Kidney epithelial cell (primary cell): Measurements from ENCODE around the gene FZD4. TPM values are rescaled to one million over a fixed set of nuclear protein-coding genes. Genes with fewer than 3 reads are reported as not detected.

Source experiments
- DNase-seq: peaks from one replicate; pipeline ENCODE4 v3.0.0-alpha.2; 2010; ENCODE audit warnings: low read depth
- H3K27me3 ChIP-seq: 2 replicates; pipeline ENCODE4 v1.6.0; 2011; ENCODE audit warnings: low read length; ENCODE audit not compliant: control insufficient read depth, insufficient read depth
- H3K36me3 ChIP-seq: 2 replicates; pipeline ENCODE4 v1.5.1; 2011; ENCODE audit warnings: low read length; ENCODE audit not compliant: control insufficient read depth, insufficient read depth
- H3K4me3 ChIP-seq: 2 replicates; pipeline ENCODE4 v1.5.1; 2011; ENCODE audit warnings: low read depth, mild to moderate bottlenecking, control low read depth, low read length
- CTCF ChIP-seq: IDR thresholded peaks from 2 replicates; pipeline ENCODE4 v1.5.1; 2011; ENCODE audit warnings: mild to moderate bottlenecking, moderate library complexity, low read length, control low read depth, inconsistent platforms; ENCODE audit not compliant: insufficient read depth, poor library complexity, severe bottlenecking
- total RNA-seq: library from RNA; depleted of rRNA; stranded (reverse); fragments of >200 nt; gene quantifications from 2 replicates; pipeline ENCODE4 v1.2.3, GENCODE V29; 2015

Gene FZD4
- total RNA-seq, 1 donor from 2014 or later: 7.5 TPM

GRCh38 chr11:86957976-86958646 lies 2.9 kb upstream of the FZD4 start:
- no peak for TF ChIP-seq CTCF
- no peak overlapping the region for H3K4me3 ChIP-seq
- H3K27me3 ChIP-seq: no peaks in the 10 kb centered on the region
- no peaks in the 10 kb centered on the region for H3K36me3 ChIP-seq
- DNase-seq: no peak

DNA sequence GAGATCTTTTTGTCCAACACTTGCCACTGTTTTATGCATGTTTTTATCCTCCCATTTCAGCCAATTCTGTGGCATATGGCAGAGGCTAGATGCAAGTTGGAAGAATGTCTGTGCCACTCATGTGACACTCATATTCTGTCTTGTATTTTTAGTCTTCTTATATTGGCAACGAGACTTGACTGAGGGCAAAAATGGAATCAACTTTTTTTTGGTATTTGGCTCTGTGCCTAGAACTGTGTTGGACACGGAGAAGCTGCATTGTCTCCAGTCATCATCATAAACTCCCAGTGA lies 1.7 kb upstream of the FZD4 start:
- no peak for DNase-seq
- H3K27me3 ChIP-seq: no peaks in the 10 kb centered on the region
- peaks cover 2% of the 10 kb centered on the region for H3K36me3 ChIP-seq
- no peak for TF ChIP-seq CTCF
- no peak overlapping the region for H3K4me3 ChIP-seq

GRCh38 chr11:86955111-86955360 lies 159 bp downstream of the FZD4 start:
- no peaks in the 10 kb centered on the region for H3K27me3 ChIP-seq
- peak overlapping the region; percentile 65 for H3K4me3 ChIP-seq
- peaks cover 2% of the 10 kb centered on the region for H3K36me3 ChIP-seq
- no peak for DNase-seq
- TF ChIP-seq CTCF: no peak

- TF ChIP-seq CTCF: no peak
- DNase-seq: no peak
- H3K27me3 ChIP-seq: no peaks in the 10 kb centered on the region
- H3K4me3 ChIP-seq: peak overlapping the region; percentile 65
- H3K36me3 ChIP-seq: peaks cover 2% of the 10 kb centered on the region
These were observed 705 bp downstream of the FZD4 start for GRCh38 chr11:86954269-86955110.

DNA sequence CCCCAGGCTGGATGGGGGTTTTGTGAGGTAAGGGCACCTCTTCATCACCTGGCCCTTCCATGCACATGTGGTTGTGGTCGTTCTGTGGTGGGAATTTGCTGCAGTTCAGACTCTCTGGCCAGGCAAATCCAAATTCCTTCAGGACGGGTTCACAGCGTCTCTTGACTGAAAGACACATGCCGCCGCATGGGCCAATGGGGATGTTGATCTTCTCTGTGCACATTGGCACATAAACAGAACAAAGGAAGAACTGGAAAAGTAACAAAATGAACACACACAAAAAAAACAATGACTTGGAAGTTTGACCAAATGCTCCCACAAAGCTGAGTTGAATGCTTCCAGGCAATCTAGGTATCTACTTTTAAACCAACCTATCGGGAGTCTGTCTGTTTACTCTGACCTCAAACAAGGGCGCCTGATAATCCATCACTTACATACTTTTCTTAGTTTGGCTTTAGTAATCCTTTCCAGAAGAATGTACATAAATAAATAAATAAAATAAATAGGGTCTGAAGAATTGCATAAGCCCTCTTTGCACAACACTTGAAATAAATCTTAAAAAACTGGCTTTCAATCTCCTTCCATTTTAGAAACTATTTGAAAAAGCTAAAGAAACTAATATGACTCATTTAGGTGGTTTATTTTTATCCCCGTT lies 2.8 kb downstream of the FZD4 start:
- no peak for DNase-seq
- TF ChIP-seq CTCF: no peak
- Histone ChIP-seq H3K36me3 (peaks cover 4% of the 10 kb centered on the region), H3K4me3 (no peak overlapping the region), H3K27me3 (no peaks in the 10 kb centered on the region)
